Testis (tissue), 3 donors: Measurements from ENCODE around the gene HPSE. TPM values are rescaled to one million over a fixed set of nuclear protein-coding genes. Genes with fewer than 3 reads are reported as not detected.
"Not testable (repeated sequence)": the region's sequence is repeated elsewhere in the genome, so short reads cannot be mapped to it uniquely, and the experiment has no call there.

Experiments
- DNase-seq: peaks from one replicate; pipeline ENCODE4 v3.0.0-alpha.2; 2019
- H3K27ac ChIP-seq, 2 donors: fragments of 200-600 bp; sonication (generic); one replicate each; pipeline ENCODE4 v1.5.1; 2019
- H3K27me3 ChIP-seq: fragments of 200-600 bp; sonication (generic); one replicate; pipeline ENCODE4 v1.5.1; 2019
- H3K36me3 ChIP-seq: fragments of 200-600 bp; sonication (generic); one replicate; pipeline ENCODE4 v1.5.1; 2017; ENCODE audit warnings: low read depth; ENCODE audit errors: missing control alignments
- H3K4me1 ChIP-seq: fragments of 200-600 bp; sonication (generic); one replicate; pipeline ENCODE4 v1.5.1; 2019
- H3K4me3 ChIP-seq, 2 donors: fragments of 200-600 bp; sonication (generic); one replicate each; pipeline ENCODE4 v1.5.1; 2017 to 2019
- H3K9me3 ChIP-seq: fragments of 200-600 bp; sonication (generic); one replicate; pipeline ENCODE4 v1.5.1; 2017
- POLR2A ChIP-seq: fragments of 450-650 bp; IDR thresholded peaks from one replicate; pipeline ENCODE4 v1.6.1; 2017; ENCODE audit warnings: antibody characterized with exemption, mild to moderate bottlenecking, moderate library complexity
- WGBS, 2 donors: methylation state at CpG; one replicate each; pipeline ENCODE4 v1.1.5; 2018; 5-methylcytosine and 5-hydroxymethylcytosine counted together
- intact Hi-C: fragments of 100-400 bp; cut with DNase I; formaldehyde crosslinking; loops from one replicate; pipeline ENCODE4 v1.15.1; 2023; ENCODE audit warnings: low total_unique reads
- polyA plus RNA-seq: library from polyadenylated mRNA; stranded (reverse); fragments of 350-450 nt; fragmentation: Illumina TruSeq; extraction: RNeasy Lipid Tissue Mini Kit (QIAGEN cat#74804); gene quantifications from one replicate; pipeline ENCODE4 v1.2.3, GENCODE V29; 2014; ENCODE audit warnings: low read depth, low replicate concordance; ENCODE audit not compliant: insufficient read depth
- total RNA-seq, 2 donors: library from RNA; depleted of rRNA; stranded (reverse); fragments of >200 nt; gene quantifications; one replicate each; pipeline ENCODE4 v1.2.3, GENCODE V29; 2016
- TF ChIP-seq, protein P1 (sequence below), 3 experiments: fragments of 450-650 bp in 2 of 3; fragments of 200-600 bp in 1 of 3; sonication (generic) in 1 of 3; IDR thresholded peaks; one replicate each; pipeline ENCODE4 v1.5.1; 2016 to 2019; ENCODE audit warnings: antibody characterized with exemption in 3 of 3, mild to moderate bottlenecking in 2 of 3, moderate library complexity in 1 of 3

Gene HPSE
- total and polyA plus RNA-seq, 3 donors from 2014 or later = 0.79 to 2.3 (median 2.0) TPM

DNA sequence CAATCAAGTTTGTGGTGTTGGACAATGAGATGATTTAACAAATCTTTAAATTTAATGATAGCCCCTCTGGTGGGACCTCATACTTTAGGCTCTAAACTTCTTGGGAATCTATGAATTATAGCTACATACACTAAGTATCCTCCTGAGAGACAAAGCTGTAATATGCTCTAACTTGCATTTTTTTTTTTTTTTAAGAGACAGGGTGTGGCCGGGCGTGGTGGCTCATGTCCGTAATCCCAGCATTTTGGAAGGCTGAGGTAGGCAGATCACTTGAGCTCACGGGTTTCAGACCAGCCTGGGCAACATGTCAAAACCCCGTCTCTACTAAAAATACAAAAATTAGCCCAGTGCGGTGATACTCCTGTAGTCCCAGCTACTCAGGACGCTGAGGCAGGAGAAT is 26.7 kb downstream of the HPSE start:
- no peak overlapping the region for H3K27ac ChIP-seq
- no peak for DNase-seq
- no peaks in the 10 kb centered on the region for H3K27me3 ChIP-seq
- 79 to 91% methylated on average over 7 of the region's 7 CpGs for WGBS, 2 donors
- H3K4me3 ChIP-seq = no peak overlapping the region
- H3K4me1 ChIP-seq = no peaks in the 10 kb centered on the region
- no peak for TF ChIP-seq POLR2A
- TF ChIP-seq, protein P1, sequence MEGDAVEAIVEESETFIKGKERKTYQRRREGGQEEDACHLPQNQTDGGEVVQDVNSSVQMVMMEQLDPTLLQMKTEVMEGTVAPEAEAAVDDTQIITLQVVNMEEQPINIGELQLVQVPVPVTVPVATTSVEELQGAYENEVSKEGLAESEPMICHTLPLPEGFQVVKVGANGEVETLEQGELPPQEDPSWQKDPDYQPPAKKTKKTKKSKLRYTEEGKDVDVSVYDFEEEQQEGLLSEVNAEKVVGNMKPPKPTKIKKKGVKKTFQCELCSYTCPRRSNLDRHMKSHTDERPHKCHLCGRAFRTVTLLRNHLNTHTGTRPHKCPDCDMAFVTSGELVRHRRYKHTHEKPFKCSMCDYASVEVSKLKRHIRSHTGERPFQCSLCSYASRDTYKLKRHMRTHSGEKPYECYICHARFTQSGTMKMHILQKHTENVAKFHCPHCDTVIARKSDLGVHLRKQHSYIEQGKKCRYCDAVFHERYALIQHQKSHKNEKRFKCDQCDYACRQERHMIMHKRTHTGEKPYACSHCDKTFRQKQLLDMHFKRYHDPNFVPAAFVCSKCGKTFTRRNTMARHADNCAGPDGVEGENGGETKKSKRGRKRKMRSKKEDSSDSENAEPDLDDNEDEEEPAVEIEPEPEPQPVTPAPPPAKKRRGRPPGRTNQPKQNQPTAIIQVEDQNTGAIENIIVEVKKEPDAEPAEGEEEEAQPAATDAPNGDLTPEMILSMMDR (IDR thresholded peaks at IDR 0.05) = no peak
- no peaks in the 10 kb centered on the region for H3K36me3 ChIP-seq
- intact Hi-C loops = no loop called here
- no peaks in the 10 kb centered on the region for H3K9me3 ChIP-seq

DNA sequence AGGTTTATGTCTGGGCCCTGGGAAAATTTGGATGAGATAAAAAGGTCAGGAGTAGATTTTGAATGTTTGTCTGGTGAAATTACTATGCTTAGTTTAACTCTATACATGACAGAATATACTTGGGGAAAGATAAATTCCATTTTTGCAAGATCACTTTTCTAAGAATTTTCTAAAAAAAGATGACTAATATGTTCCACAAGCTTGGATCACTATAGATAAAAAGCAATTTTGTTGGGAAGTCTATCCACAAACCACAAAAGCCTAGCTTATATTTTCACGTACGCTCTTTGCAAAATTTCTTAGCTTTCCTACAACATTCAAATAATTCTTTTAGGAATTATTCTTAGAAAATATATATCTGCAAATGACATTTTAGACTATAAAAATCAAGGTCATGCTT is 29.5 kb downstream of the HPSE start:
- DNase-seq = no peak
- 92 to 93% methylated on average over 2 of the region's 2 CpGs for WGBS, 2 donors
- H3K27ac ChIP-seq = no peak overlapping the region
- intact Hi-C loops = no loop called here
- no peaks in the 10 kb centered on the region for H3K4me1 ChIP-seq
- no peaks in the 10 kb centered on the region for H3K36me3 ChIP-seq
- no peak overlapping the region for H3K4me3 ChIP-seq
- TF ChIP-seq, protein P1 (IDR thresholded peaks at IDR 0.05) = no peak
- no peak for TF ChIP-seq POLR2A
- H3K27me3 ChIP-seq = no peaks in the 10 kb centered on the region
- no peaks in the 10 kb centered on the region for H3K9me3 ChIP-seq

DNA sequence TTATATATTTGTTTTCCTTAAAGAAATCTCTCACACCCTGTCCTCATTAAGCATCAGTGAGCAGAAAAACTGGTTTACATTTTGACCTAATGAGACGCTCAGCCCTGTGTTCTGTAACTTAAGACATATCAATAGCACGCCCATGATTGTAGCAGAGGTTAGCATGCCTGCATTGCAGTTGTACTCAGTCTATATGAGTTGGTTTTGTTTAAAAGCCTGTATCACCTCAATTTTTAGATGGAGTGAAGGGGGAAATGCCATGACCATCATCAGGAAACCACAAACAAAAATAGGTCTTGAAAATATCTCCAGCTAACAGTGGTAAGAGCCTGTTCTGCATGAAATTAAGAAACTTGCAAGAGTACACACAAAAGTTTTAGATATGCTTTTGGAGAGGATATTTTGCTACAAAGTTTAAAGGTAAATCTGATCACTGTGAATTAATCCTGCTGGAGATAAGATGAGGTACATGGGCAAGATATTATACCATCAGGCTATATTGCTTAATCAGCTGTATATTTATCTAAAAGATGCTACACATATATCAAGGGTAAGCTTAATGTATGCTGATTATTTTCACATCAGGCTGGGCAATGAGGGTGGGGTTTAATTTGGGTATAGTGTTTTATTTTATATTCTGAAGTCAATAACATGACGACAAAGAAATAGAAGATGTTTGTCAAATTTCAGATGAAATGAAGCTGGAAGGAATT is 36.9 kb downstream of the HPSE start:
- Histone ChIP-seq H3K9me3 (no peaks in the 10 kb centered on the region), H3K4me1 (no peaks in the 10 kb centered on the region), H3K36me3 (no peaks in the 10 kb centered on the region), H3K27me3 (no peaks in the 10 kb centered on the region), H3K4me3 (no peak overlapping the region), H3K27ac (no peak overlapping the region)
- intact Hi-C loops = no loop called here
- TF ChIP-seq, protein P1 (IDR thresholded peaks at IDR 0.05) = no peak
- no peak for TF ChIP-seq POLR2A
- 80 to 85% methylated on average over 3 of the region's 3 CpGs for WGBS, 2 donors
- no peak for DNase-seq

DNA sequence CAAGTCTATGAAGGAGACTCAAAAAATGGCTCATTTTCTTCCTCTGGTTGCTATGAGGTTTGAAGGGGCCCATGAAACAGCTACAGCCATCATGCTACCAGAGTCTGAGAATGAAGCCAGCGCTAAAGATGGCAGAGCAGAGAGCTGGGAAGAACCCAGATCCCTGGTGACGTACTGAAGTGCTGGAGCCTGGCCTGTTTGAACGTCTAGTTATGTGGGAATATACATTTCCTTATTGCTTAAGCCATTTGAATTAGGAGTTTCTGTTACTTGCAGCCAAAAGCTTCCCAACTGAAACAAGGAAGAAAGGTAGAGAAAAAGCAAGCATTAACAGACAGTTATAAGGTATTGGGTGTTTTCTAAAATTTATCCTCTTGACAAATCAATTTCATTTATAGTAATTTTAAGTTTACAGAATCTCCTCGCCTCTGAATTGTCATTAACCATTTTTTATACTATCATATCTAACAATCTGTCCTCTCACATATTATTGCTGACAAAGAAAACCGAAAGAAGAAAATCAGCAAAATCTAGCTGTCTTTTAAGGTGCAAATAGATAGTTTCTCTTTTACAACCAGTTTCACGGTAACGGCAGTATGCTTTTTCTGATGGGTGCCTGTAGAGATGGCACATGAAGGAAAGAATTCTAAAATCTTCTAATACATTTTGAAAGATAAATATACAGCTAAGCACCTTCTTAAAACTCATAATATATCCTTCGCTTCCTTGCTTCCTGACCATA is 41.2 kb downstream of the HPSE start:
- intact Hi-C loops = no loop called here
- Histone ChIP-seq H3K36me3 (no peaks in the 10 kb centered on the region), H3K4me1 (no peaks in the 10 kb centered on the region), H3K9me3 (no peaks in the 10 kb centered on the region), H3K27ac (no peak overlapping the region), H3K27me3 (no peaks in the 10 kb centered on the region), H3K4me3 (no peak overlapping the region)
- 78 to 89% methylated on average over 8 of the region's 8 CpGs for WGBS, 2 donors
- no peak for TF ChIP-seq POLR2A
- TF ChIP-seq, protein P1 (IDR thresholded peaks at IDR 0.05) = no peak
- DNase-seq = no peak

DNA sequence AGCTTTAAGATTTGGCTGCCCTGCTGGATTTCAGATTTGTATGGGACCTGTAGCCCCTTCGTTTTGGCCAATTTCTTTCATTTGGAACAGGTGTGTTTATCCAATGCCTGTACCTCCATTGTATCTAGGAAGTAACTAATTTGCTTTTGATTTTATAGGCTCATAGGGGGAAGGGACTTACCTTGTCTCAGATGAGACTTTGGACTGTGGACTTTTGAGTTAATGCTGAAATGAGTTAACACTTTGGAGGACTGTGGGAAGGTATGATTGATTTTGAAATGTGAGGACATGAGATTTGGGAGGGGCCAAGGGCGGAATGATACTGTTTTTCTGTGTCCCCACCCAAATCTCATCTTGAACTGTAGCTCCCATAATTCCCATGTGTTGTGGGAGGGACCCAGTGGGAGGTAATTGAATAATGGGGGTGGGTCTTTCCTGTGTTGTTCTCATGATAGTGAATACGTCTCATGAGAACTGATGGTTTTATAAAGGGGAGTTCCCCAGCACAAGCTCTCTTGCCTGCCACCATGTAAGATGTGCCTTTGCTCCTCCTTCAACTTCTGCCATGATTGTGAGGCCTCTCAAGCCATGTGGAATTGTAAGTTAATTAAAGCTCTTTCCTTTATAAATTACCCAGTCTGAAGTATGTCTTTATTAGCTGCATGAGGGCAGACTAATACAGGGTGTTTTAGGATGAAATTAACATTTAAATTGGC is 44.4 kb downstream of the HPSE start:
- intact Hi-C loops, H3K27ac ChIP-seq, H3K9me3 ChIP-seq, H3K27me3 ChIP-seq, H3K4me3 ChIP-seq, H3K4me1 ChIP-seq, DNase-seq, H3K36me3 ChIP-seq: not testable (repeated sequence)
- 85 to 88% methylated on average over 3 of the region's 3 CpGs for WGBS, 2 donors

DNA sequence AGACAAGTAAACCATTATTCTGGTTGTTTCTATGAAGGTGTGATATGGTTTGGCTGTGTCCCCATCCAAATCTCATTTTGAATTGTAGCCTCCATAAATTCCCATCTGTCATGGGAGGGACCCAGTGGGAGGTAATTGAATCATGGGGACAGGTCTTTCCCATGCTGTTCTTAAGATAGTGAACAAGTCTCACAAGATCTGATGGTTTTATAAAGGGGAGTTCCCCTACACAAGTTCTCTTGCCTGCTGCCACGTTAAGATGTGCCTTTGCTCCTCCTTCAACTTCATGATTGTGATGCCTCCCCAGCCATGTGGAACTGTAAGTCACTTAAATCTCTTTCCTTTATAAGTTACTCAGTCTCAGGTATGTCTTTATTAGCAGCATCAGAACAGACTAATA is 46.3 kb downstream of the HPSE start:
- DNase-seq, H3K4me3 ChIP-seq, H3K36me3 ChIP-seq, H3K27me3 ChIP-seq, H3K9me3 ChIP-seq, H3K27ac ChIP-seq: not testable (repeated sequence)
- peaks cover 10% of the 10 kb centered on the region for H3K4me1 ChIP-seq
- 24 to 35% methylated on average over 1 of the region's 1 CpG for WGBS, 2 donors
- intact Hi-C loops = loop anchor here (10.0 kb wide), 1 partner anchor 834 kb away; no protein-coding TSS in a partner anchor
